OCI-LY1 (cell line): ENCODE data around the gene SLC19A2.

Source experiments
- CTCF ChIP-seq: fragments of 200-600 bp; sonication (generic), shearing (Covaris generic); IDR thresholded peaks from 2 replicates; pipeline ENCODE4 v1.5.1; 2017; ENCODE audit warnings: mild to moderate bottlenecking, antibody characterized with exemption, low read length, moderate library complexity, mixed read lengths
- EZH2 ChIP-seq: fragments of 200-600 bp; sonication (generic), shearing (Covaris generic); IDR thresholded peaks from 2 replicates; pipeline ENCODE4 v1.8.0; 2017; ENCODE audit warnings: borderline replicate concordance, mixed run types, mild to moderate bottlenecking, antibody characterized with exemption, low read length, moderate library complexity, mixed read lengths

- TF ChIP-seq CTCF (no peak), EZH2 (no peak)
Observed at GRCh38 chr1:169475806-169476387, 9.8 kb downstream of the SLC19A2 start.
